HG03175 (cell line): ENCODE measurements around the gene UBXN11.

Experiments used
- ATAC-seq: cut with Tn5 transposase; IDR thresholded peaks from one replicate; pipeline ENCODE4 v1.9.1; 2021; ENCODE audit warnings: mild to moderate bottlenecking, moderate library complexity; ENCODE audit not compliant: unreplicated experiment

Gene UBXN11

DNA sequence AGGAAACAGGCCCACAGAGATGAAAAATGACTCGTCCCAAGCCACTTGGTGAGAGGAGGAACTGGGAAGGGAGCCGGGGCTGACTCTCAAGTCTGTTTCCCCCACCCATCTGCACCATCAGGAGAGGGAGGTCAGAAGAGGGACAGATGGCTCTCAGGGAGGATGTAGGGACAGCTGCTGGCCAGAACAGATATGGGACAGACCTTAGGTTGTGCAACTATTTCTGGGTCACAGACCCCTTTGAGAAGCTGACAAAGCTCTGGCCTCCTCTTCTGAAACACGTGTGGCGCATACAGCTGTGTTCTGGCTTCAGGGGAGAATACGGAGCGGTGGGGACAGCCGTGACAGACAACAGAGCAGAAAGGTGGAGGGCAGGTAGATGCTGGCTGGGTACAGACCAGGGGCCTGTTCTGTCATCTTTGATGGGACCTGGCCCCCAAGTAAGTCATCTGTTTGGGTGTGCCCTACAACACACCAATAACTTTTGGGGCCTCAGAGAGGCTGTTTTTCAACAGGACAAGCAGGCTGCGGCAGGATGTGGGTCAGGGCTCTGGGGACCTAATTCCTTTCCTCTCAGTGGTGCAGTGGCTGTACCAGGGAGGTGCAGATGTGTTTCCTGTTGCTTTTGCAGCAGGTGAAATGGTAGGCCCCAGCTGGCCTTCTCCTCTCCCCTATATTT, 19.3 kb downstream of the UBXN11 start:
- ATAC-seq = peak; percentile 50

- no peak for ATAC-seq
Measured at GRCh38 chr1:26286064-26286416, 20.4 kb downstream of the UBXN11 start.

GRCh38 chr1:26285366-26286063, 20.9 kb downstream of the UBXN11 start:
- no peak for ATAC-seq

DNA sequence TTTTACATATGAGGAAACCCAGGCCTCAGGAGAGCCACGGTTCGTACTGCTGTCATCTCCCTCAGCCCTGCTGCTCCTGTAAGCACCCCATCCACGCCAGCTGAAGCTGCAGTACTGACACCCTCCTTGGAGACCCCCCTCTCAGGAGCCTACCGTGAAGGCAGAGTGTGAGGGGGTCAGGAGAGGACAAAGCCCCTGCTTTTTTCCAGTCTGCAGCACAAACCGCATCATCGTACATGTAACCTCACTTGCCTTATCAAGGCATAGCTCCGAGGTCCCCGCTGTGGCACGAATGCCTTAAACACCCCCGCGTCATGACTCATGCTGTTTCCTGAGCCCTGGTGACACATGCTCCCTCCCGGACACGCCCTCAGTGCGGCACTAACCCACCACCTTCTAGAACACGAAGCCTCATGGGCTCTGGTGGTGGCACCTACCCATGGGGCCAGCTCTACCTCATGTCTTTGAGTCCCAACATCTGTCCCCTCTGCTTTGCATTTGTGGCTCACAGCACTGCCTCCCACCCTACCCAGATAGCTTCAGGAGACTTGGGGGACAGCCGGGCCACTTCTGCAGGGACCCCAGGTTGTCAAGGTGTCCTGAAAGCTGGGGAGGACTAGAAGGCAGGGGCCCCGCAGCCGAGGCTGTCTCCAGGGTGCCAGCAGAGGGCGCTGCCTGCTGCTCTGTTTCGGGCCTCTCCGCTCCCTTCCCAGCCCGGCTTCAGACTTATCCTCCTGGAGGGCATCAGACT, 21.7 kb downstream of the UBXN11 start:
- no peak for ATAC-seq

GRCh38 chr1:26283871-26284596, 22.4 kb downstream of the UBXN11 start:
- ATAC-seq = no peak

DNA sequence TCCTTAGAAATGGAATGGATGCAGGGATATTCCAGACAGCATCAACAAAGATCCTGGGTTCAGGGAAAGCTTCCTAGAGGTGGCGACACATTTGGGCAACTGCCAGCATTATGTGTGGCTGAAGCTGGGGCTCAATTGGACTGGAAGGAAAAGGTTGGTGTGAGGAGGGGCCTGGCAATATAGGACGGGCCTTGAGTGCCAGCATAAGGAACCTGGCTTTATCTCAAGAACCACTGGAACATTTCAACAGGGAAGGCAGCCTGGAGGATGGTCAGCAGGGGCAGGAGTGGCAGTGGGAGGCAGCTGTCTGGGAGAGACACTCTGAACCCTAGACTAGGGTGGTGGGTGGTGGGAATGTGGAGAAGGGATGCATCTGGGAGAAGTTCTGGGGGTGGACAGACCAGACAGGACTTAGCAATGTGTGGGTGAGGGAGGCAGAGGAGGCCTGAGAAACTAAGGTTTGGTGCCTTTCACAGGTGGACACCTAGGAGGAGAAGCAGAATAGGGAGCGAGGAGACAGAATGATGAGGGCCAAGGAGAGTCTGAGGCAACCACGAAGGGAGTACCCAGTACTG, 23.1 kb downstream of the UBXN11 start:
- ATAC-seq = no peak

- no peak for ATAC-seq
Measured at GRCh38 chr1:26282401-26282918, 24.0 kb downstream of the UBXN11 start.

GRCh38 chr1:26281971-26282370, 24.5 kb downstream of the UBXN11 start:
- ATAC-seq = no peak

- no peak for ATAC-seq
Measured at GRCh38 chr1:26281091-26281958, 25.1 kb downstream of the UBXN11 start.

- ATAC-seq = no peak
Measured at GRCh38 chr1:26280333-26281042, 25.9 kb downstream of the UBXN11 start.

DNA sequence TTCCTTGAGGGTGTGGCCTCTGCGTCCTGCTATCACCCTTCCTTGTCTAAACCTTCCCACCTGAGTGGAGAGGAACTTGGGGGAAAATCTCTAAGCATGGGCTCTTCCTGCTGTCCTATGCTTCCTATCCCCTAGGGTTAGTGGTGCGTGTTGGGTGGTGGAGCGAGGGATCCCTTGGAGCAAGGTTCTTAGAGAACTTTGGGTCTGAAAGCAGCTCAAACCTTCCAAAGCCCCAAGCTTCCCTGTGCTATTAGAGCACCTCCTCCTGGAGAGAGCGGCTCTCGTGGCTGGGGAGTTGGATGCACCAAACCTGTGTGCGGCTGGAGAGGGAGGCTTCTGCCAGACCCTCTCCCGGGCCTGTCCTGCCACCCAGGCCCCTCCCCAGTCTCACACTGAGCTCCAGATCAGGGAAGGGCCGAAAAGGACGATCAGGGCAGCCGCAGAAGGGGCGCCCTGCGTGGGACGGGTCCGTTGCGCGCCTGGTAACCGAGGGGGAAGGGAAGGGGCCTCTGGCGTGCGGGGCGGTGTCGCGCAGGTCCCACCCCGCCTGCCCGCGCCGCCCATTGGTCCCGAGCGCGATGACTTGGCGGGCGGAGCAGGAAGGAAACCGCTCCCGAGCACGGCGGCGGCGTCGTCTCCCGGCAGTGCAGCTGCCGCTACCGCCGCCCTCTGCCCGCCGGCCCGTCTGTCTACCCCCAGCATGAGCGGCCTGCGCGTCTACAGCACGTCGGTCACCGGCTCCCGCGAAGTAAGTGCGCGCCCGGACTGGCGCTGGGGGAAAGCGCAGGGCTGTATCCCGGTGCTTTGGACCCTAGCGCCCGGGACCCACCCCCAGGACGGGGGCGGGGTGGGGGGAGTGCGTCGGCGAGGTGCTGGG, 26.7 kb downstream of the UBXN11 start, which contains the start of gene SH3BGRL3:
SH3BGRL3 (plus strand) TSS at position 631 of the 877 bp plus-strand sequence; CDS start at position 701, 70 bp downstream.
- ATAC-seq = peak; percentile 55

- no peak for ATAC-seq
Measured at GRCh38 chr1:26278724-26279455, 27.5 kb downstream of the UBXN11 start.

DNA sequence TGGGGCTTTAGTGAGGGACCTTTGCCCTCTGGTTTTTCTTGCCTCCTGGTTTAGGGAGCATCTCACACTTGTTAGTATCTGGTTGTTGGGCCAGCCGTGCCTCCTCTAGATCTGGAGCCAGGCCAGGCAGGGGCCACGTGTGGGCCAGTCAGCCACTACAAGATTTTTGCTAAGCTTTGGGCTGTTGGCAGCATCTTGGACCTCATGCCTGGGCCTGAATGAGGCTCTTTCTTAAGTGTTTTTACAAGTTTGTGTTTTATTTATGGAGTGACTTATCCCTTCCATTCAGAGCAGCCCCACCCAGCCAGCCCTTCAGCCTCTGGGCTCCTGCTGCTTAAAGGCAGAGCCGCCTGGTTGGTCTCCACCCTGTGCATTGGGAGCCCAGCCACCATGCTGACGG, 28.1 kb downstream of the UBXN11 start:
- ATAC-seq = no peak

- no peak for ATAC-seq
Measured at GRCh38 chr1:26277719-26278118, 28.7 kb downstream of the UBXN11 start.

DNA sequence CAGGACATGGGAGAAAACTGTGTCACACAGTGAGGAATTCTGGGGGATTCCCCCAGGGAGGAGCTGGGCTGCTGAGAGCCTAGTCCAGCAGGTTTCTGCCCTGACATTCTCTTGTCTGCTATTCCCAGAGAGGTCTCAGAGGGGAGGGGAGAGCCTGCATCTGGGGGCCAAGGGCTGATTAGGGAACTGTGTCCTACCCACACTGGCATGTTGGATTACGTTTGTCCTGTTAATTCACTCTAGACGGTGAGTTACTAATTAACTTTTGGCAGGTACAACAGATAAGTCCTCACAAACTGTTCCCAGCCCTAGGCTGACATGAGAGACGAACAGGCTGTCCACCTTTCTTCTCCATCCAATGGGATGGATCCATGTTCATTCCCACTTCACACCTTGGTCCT, 29.2 kb downstream of the UBXN11 start:
- no peak for ATAC-seq

DNA sequence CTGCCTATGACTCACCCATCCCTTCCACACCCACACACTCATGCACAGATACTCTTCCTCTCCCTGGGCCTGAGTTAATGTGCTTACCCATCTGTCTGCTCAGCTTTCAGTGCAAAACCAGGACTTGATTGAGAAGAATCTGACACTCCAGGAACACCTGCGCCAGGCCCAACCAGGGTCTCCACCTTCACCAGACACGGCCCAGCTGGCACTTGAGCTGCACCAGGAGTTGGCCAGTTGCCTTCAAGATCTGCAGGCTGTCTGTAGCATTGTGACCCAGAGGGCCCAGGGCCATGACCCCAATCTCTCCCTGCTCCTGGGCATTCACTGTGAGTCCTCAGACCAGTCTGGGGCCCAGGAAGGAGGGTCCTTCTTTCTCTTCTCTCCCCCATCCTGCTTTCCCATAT, 30.0 kb downstream of the UBXN11 start:
- no peak for ATAC-seq
